SK-N-SH (cell line): ENCODE data around the gene OR3A1. TPM values are rescaled to one million over a fixed set of nuclear protein-coding genes. Genes with fewer than 3 reads are reported as not detected.
"Not testable (repeated sequence)": the region's sequence is repeated elsewhere in the genome, so short reads cannot be mapped to it uniquely, and the experiment has no call there.

ENCODE experiments used
- CTCF ChIA-PET: fragments of 300-600, 350-600 bp; formaldehyde crosslinking; extraction: SDS; loops from one replicate; lab custom pipeline; 2021; lab: Yijun Ruan, JAX
- POLR2A ChIA-PET: fragments of 350-600 bp; sonication (Branson Sonifier 250); formaldehyde crosslinking; extraction: SDS; loops from one replicate; lab custom pipeline; 2020; ENCODE audit warnings: antibody characterized with exemption, inconsistent platforms; lab: Yijun Ruan, JAX
- DNase-seq: peaks from one replicate; pipeline ENCODE4 v3.0.0; 2012
- H2AFZ ChIP-seq: fragments of 200-600 bp; sonication (generic); 2 replicates; pipeline ENCODE4 v1.8.1; 2016; ENCODE audit warnings: antibody characterized with exemption, mild to moderate bottlenecking, low read depth
- H3F3A ChIP-seq: fragments of 200-600 bp; sonication (generic); replicated peaks from 2 replicates; pipeline ENCODE3; 2016; ENCODE audit warnings: antibody characterized with exemption, mild to moderate bottlenecking; ENCODE audit not compliant: insufficient read depth
- H3K27ac ChIP-seq, 2 experiments: fragments of 200-500 bp in 1 of 2; fragments of 200-600 bp in 1 of 2; sonication (Bioruptor generic) in 1 of 2; sonication (generic), shearing (Covaris generic) in 1 of 2; 2 replicates each; pipeline versions ENCODE4 v1.5.1 to v1.6.1; 2014 to 2016; ENCODE audit warnings: low read depth in 2 of 2, inconsistent platforms in 1 of 2, low read length in 1 of 2, mild to moderate bottlenecking in 1 of 2, mixed read lengths in 1 of 2
- H3K27me3 ChIP-seq: fragments of 200-600 bp; sonication (generic), shearing (Covaris generic); 2 replicates; pipeline ENCODE4 v1.6.1; 2016; ENCODE audit warnings: mixed run types; ENCODE audit not compliant: insufficient read depth
- H3K36me3 ChIP-seq, 2 experiments: fragments of 200-500 bp in 1 of 2; fragments of 200-600 bp in 1 of 2; sonication (Bioruptor generic) in 1 of 2; sonication (generic) in 1 of 2; replicated peaks in 1 of 2; 2 replicates each; pipeline versions ENCODE3 to v1.5.1; 2014 to 2016; ENCODE audit warnings: low read length in 1 of 2, mild to moderate bottlenecking in 1 of 2; ENCODE audit not compliant: insufficient read depth in 2 of 2, control insufficient read depth in 1 of 2
- H3K4me1 ChIP-seq, 2 experiments: fragments of 200-500 bp in 1 of 2; fragments of 200-600 bp in 1 of 2; sonication (Bioruptor generic) in 1 of 2; sonication (generic), shearing (Covaris generic) in 1 of 2; 2 replicates each; pipeline versions ENCODE4 v1.5.1 to v1.6.1; 2014 to 2016; ENCODE audit warnings: low read depth in 1 of 2, low read length in 1 of 2, mixed run types in 1 of 2; ENCODE audit not compliant: insufficient read depth in 2 of 2, control insufficient read depth in 1 of 2
- H3K4me2 ChIP-seq: fragments of 200-600 bp; sonication (generic), shearing (Covaris generic); 2 replicates; pipeline ENCODE4 v1.6.1; 2017; ENCODE audit warnings: mixed run types
- H3K4me3 ChIP-seq, 2 experiments: fragments of 200-500 bp in 1 of 2; fragments of 200-600 bp in 1 of 2; sonication (Bioruptor generic) in 1 of 2; sonication (generic), shearing (Covaris generic) in 1 of 2; 2 replicates each; pipeline versions ENCODE4 v1.5.1 to v1.8.1; 2014 to 2016; ENCODE audit warnings: low read depth in 2 of 2, inconsistent platforms in 1 of 2, low read length in 1 of 2, mild to moderate bottlenecking in 1 of 2, mixed read lengths in 1 of 2, moderate library complexity in 1 of 2
- H3K79me2 ChIP-seq: fragments of 200-600 bp; sonication (generic); 2 replicates; pipeline ENCODE4 v1.8.1; 2017; ENCODE audit warnings: mild to moderate bottlenecking; ENCODE audit not compliant: insufficient read depth
- H3K9ac ChIP-seq: fragments of 200-600 bp; sonication (generic); 2 replicates; pipeline ENCODE4 v1.6.1; 2017; ENCODE audit warnings: mixed run types
- H3K9me2 ChIP-seq: fragments of 200-600 bp; sonication (generic); 2 replicates; pipeline ENCODE4 v1.6.1; 2017; ENCODE audit warnings: mixed run types
- H3K9me3 ChIP-seq: fragments of 200-600 bp; sonication (generic); 2 replicates; pipeline ENCODE4 v1.6.1; 2017; ENCODE audit warnings: mixed run types, mild to moderate bottlenecking, moderate library complexity
- H4K20me1 ChIP-seq: fragments of 200-600 bp; sonication (generic); 2 replicates; pipeline ENCODE4 v1.6.1; 2017; ENCODE audit warnings: mild to moderate bottlenecking, mixed run types; ENCODE audit not compliant: insufficient read depth
- CTCF ChIP-seq: fragments of 200-600 bp; sonication (generic); IDR thresholded peaks from 2 replicates; pipeline ENCODE4 v1.6.1; 2017; ENCODE audit warnings: antibody characterized with exemption, mild to moderate bottlenecking, moderate library complexity
- EP300 ChIP-seq, 2 experiments: IDR thresholded peaks; 2 replicates each; pipeline versions ENCODE4 v1.4.0 to v1.6.1; 2012; ENCODE audit warnings: borderline replicate concordance in 1 of 2, low read depth in 1 of 2, low read length in 1 of 2
- EZH2phosphoT487 ChIP-seq: fragments of 200-600 bp; sonication (generic); IDR thresholded peaks from 2 replicates; pipeline ENCODE4 v1.6.1; 2017; ENCODE audit warnings: low read depth, mixed run types, mild to moderate bottlenecking, antibody characterized with exemption, moderate library complexity, borderline replicate concordance
- FOXJ3 ChIP-seq: sonication (generic); formaldehyde crosslinking; IDR thresholded peaks from 2 replicates; pipeline ENCODE4 v1.5.1; 2020; ENCODE audit warnings: mild to moderate bottlenecking, missing genetic modification reagents
- FOXM1 ChIP-seq: IDR thresholded peaks from 2 replicates; pipeline ENCODE4 v1.4.0; 2012; ENCODE audit warnings: low read depth, mild to moderate bottlenecking
- GABPA ChIP-seq: IDR thresholded peaks from 2 replicates; pipeline ENCODE4 v1.4.0; 2012; ENCODE audit warnings: low read depth, mild to moderate bottlenecking
- IRF3 ChIP-seq: fragments of 150-350 bp; IDR thresholded peaks from 2 replicates; pipeline ENCODE4 v1.6.1; 2016; ENCODE audit warnings: mild to moderate bottlenecking, low read depth, low read length
- MEF2A ChIP-seq: IDR thresholded peaks from 2 replicates; pipeline ENCODE4 v1.4.0; 2012; ENCODE audit warnings: low read depth, borderline replicate concordance
- MXI1 ChIP-seq: IDR thresholded peaks from 2 replicates; pipeline ENCODE4 v1.6.1; 2012; ENCODE audit warnings: mild to moderate bottlenecking, low read depth, low read length, improper control_type of control experiment
- PBX3 ChIP-seq: IDR thresholded peaks from 2 replicates; pipeline ENCODE4; 2012
- RAD21 ChIP-seq: IDR thresholded peaks from 2 replicates; pipeline ENCODE4 v1.6.1; 2012; ENCODE audit warnings: mild to moderate bottlenecking, low read length
- RCOR1 ChIP-seq: fragments of 150-350 bp; IDR thresholded peaks from 2 replicates; pipeline ENCODE4 v1.6.1; 2017; ENCODE audit warnings: antibody characterized with exemption, low read length
- REST ChIP-seq: IDR thresholded peaks from 2 replicates; pipeline ENCODE4 v1.6.1; 2012; ENCODE audit warnings: mild to moderate bottlenecking, low read depth, low read length, moderate library complexity
- RFX5 ChIP-seq: IDR thresholded peaks from 2 replicates; pipeline ENCODE4 v1.6.1; 2012; ENCODE audit warnings: mild to moderate bottlenecking, improper control_type of control experiment, low read length
- RXRA ChIP-seq: IDR thresholded peaks from 2 replicates; pipeline ENCODE4 v1.4.0; 2012; ENCODE audit warnings: low read depth, mild to moderate bottlenecking, borderline replicate concordance
- SMC3 ChIP-seq: IDR thresholded peaks from 2 replicates; pipeline ENCODE4 v1.6.1; 2012; ENCODE audit warnings: low read depth, low read length, improper control_type of control experiment
- YY1 ChIP-seq: IDR thresholded peaks from 2 replicates; pipeline ENCODE4 v1.4.0; 2012; ENCODE audit warnings: low read depth, mild to moderate bottlenecking
- WGBS: methylation state at CpG from one replicate; pipeline ENCODE4 v1.1.6; 2017; ENCODE audit warnings: low lambda C conversion rate; 5-methylcytosine and 5-hydroxymethylcytosine counted together
- polyA plus RNA-seq, 3 experiments: library from polyadenylated mRNA; depleted of rRNA; stranded (reverse); fragments of >200 nt; gene quantifications; 2 replicates each; pipeline ENCODE4 v1.2.3, GENCODE V29; 2012

OR3A1 gene
- polyA plus RNA-seq, 1 of the 3 experiments (the other 2 are of a cell fraction): not detected

GRCh38 chr17:3256575-3256974, 41.6 kb downstream of the OR3A1 start:
- Histone ChIP-seq H3K9ac (no peak overlapping the region), H3K9me2 (no peaks in the 10 kb centered on the region), H3K27me3 (no peaks in the 10 kb centered on the region; the same call in 1 of the 2 replicates), H3K79me2 (no peaks in the 10 kb centered on the region), H2AFZ (no peak overlapping the region), H3K9me3 (no peaks in the 10 kb centered on the region), H4K20me1 (no peaks in the 10 kb centered on the region), H3K4me1 (no peaks in the 10 kb centered on the region), H3K4me3 (no peak overlapping the region), H3F3A (no peaks in the 10 kb centered on the region), H3K4me2 (no peak overlapping the region), H3K27ac (no peak overlapping the region), H3K36me3 (no peaks in the 10 kb centered on the region)
- POLR2A ChIA-PET: no interaction called here
- CTCF ChIA-PET: no interaction called here
- 8% methylated on average over 8 of the region's 8 CpGs for WGBS
- DNase-seq: no peak
- TF ChIP-seq RCOR1: no peak
- TF ChIP-seq IRF3: no peak
- no peak for TF ChIP-seq PBX3
- no peak for TF ChIP-seq REST
- TF ChIP-seq RXRA: no peak
- TF ChIP-seq GABPA: no peak
- TF ChIP-seq CTCF: no peak
- TF ChIP-seq SMC3: no peak
- no peak for TF ChIP-seq FOXM1
- no peak for TF ChIP-seq YY1
- TF ChIP-seq EZH2phosphoT487: no peak
- TF ChIP-seq MEF2A: no peak
- no peak for TF ChIP-seq MXI1
- no peak for TF ChIP-seq RAD21
- no peak for TF ChIP-seq RFX5
- TF ChIP-seq FOXJ3 (CRISPR knock-in tag): no peak
- no peak for TF ChIP-seq EP300 (IDR thresholded peaks at IDR 0.05; ENCODE audit: borderline replicate concordance in 1 of 2, low read depth in 1 of 2, low read length in 1 of 2)

- whole genome bisulfite sequencing: 13% methylated on average over 1 of the region's 2 CpGs
- CTCF ChIA-PET: not testable (repeated sequence)
Measured at GRCh38 chr17:3249013-3249412, 49.1 kb downstream of the OR3A1 start.

GRCh38 chr17:3244841-3245240, 53.3 kb downstream of the OR3A1 start:
- POLR2A ChIA-PET, H3K27me3 ChIP-seq, H3K4me2 ChIP-seq, H3K36me3 ChIP-seq, CTCF ChIA-PET, H3K9ac ChIP-seq, H3K27ac ChIP-seq, H3K4me1 ChIP-seq, H3K79me2 ChIP-seq, H3K9me2 ChIP-seq, H2AFZ ChIP-seq, H4K20me1 ChIP-seq, H3F3A ChIP-seq, H3K9me3 ChIP-seq, H3K4me3 ChIP-seq, DNase-seq: not testable (repeated sequence)
- 0% methylated on average over 1 of the region's 1 CpG for WGBS

More at GRCh38 chr17:3249013-3249412, 49.1 kb downstream of the OR3A1 start:
- H3K27me3 ChIP-seq, H3K9me3 ChIP-seq, H3K9ac ChIP-seq, DNase-seq, H3K4me1 ChIP-seq, H2AFZ ChIP-seq, H3K4me2 ChIP-seq, H3K9me2 ChIP-seq, H3K79me2 ChIP-seq, H4K20me1 ChIP-seq, H3K27ac ChIP-seq, H3F3A ChIP-seq, H3K36me3 ChIP-seq, POLR2A ChIA-PET, H3K4me3 ChIP-seq: not testable (repeated sequence)
